NCI-H146 (cell line): Measurements from ENCODE around the gene OGA.
"Not testable (repeated sequence)": the region's sequence is repeated elsewhere in the genome, so short reads cannot be mapped to it uniquely, and the experiment has no call there.

Experiments
- DNase-seq: peaks from one replicate; lab custom pipeline; 2025; lab: John Stamatoyannopoulos, UW

OGA gene

DNA sequence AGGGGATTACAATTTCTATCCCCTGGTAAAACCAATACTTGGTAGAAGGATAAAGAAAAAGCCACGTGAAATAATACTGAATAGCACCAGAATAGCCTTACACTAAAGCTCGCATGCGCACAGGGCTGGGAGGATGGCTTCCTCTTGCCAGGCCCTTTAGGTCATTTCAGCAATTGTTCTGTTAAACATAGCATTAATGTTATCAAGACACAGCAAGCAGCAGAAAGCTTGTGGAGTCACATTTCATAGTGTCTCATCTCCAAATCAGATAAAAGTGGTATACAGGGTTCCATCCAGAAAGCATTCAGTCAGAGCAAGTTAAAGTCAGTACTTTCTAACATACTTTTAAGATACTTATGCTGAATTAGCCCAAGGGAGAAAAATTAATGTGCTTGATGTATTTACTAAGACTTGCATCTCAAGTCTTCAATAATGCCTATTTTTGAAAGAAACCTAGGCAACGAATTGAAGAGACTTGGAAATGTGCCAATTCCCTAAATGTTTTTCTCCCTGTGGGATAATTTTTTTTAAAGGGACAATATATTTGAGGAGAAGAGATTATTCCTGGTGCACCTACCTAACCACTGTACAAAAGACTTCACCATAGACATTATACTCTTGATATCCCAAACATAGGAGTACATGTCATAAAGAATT is 20.7 kb downstream of the OGA start:
- DNase-seq, result no peak

DNA sequence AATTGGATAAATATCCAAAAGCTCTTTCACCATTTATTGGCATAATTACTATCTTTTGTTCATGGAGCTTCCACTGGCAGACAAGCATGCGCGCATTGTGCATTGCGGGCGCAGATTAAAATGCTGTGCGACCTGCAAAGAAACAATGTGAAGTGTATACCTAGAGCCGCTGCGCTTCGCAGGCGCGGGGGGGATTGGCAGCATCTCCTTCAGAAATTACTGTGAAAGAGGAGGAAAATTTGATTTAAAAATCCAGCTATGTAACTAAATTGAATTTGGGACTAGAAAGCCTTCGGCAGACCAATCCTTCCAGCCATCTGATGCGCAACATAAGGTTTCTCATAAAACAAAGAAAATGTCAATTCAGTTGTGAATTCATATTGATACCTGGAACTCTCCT is 24.7 kb downstream of the OGA start:
- no peak for DNase-seq

GRCh38 chr10:101789686-101790085 is 28.6 kb downstream of the OGA start:
- no peak for DNase-seq

DNA sequence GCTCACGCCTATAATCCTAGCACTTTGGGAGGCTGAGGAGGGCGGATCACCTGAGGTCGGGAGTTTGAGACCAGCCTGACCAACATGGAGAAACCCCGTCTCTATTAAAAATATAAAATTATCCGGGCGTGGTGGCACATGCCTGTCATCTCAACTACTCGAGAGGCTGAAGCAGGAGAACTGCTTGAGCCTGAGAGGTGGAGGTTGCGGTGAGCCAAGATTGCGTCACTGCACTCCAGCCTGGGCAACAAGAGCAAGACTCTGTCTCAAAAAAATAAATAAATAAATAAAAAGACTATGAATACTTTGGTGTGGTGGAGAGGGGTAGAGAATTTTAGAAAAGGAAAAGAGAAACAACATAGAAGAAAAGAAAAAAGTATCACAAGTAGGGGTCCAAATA is 29.0 kb downstream of the OGA start:
- not testable (repeated sequence) for DNase-seq

GRCh38 chr10:101785801-101786200 is 32.4 kb downstream of the OGA start:
- DNase-seq, result no peak

DNA sequence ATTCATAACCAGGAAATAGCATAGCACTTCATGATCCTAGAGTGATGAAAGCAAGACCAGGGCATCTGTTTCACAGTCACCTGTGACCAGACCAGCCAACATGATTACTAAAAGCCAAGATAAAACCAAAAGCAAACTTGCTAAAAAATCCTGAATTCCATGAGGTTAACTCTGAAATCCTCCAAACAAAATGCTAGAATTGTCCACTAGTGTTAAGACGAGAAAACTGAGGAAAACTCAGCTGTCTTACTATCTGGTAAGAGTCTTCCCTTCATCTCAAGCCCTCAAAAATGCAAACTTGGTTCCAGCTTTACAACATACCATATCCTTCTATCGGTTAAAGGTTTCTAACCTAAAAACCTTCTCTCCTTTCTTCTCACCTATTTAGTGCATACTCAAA is 33.7 kb downstream of the OGA start:
- no peak for DNase-seq

DNA sequence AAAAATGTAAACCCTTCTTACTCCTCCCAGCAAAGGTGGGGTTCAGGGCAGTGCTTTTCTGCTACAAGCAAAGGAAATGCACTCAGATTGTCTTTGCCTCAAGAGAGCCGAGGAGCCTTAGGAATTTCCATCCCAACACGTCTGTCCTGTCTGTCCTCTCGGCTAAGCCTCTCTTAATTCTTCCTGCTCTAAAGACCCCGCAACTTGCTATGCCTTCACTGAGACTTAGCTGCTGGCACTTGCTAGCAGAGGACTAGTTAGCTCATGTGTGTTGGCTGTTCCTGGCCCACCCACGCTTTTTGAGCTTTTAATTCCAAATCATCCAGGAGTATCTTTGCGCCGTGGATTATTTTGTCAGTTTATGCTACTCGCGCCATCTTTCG is 34.5 kb downstream of the OGA start:
- no peak for DNase-seq

- DNase-seq, result peak; percentile 82
Observed at GRCh38 chr10:101782811-101783735, 35.2 kb downstream of the OGA start, which contains the start of gene NPM3. NPM3 (minus strand) TSS chr10:101783446; CDS start chr10:101783390, 56 bp downstream.

- DNase-seq, result no peak
Observed at GRCh38 chr10:101781984-101782810, 36.0 kb downstream of the OGA start.

- no peak for DNase-seq
Observed at GRCh38 chr10:101781655-101781983, 36.6 kb downstream of the OGA start.

DNA sequence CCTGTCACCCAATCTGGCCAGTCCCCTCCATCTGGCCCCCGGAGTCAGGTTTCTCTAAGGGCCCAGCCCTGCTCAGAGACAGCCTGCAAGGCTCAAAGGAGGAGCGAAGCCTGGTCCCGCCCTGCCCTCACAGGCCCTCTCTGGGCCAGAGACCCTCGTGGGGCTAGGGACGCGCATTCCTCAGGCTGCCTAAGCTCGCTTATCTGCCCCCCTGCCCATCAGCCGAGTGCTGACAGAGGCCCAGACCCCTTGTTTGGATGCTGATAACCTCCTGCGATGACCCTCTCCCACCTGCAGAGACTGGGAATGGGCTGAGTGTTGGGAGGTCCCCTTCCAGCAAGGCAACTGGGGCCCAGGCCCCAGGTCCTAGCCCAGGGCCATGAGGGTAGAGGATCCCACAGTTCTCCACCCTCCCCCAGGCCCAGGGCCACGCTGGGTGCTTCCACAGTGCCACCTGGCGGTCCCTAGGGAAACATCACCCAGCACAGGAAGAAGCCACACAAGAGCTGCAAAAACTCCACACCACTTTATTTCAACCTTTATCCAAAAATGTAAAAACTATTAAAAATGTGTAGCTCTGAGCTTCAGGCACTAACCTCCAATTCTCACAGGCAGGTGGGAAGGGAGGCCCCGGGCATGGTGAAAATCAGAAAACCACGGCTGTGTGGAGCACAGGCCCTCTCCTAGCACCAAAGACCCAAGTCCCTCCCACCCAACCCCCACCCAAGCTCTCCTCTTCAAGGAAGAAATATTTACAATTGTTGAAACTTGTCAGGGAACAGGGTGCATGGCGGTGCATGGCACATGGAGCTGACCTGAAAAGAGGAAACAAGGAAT is 37.2 kb downstream of the OGA start:
- DNase-seq, result peak; percentile 49

DNA sequence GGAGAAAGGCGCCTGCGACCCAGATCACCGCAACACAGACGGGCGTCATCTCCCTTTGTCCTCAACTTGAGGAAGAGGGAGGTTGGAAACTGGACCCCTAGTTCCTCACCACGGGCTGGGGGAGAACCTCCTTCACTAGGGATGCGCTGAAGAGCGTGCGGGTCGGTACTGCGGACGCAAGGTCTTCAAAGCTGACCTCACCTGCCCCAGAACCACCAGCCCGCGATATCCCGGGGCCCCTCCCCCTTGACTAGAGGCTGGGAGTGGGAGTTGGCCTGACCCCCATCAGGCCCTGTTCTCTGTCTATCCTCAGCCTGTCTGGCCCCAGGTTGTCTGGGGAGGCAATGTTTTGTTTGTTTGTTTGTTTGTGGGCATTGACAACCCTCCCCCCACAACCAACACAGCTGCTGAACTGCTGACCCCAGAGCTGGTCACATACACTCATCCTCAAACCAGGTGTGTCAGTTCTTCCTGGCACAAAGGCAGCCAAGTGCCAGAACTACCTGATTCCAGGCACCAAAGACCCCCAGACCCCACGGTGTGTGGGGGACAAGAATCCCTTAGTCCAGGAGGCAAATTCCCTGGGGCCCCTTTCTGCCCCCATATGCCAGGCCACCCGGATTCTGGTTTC is 37.9 kb downstream of the OGA start:
- DNase-seq, result no peak

DNA sequence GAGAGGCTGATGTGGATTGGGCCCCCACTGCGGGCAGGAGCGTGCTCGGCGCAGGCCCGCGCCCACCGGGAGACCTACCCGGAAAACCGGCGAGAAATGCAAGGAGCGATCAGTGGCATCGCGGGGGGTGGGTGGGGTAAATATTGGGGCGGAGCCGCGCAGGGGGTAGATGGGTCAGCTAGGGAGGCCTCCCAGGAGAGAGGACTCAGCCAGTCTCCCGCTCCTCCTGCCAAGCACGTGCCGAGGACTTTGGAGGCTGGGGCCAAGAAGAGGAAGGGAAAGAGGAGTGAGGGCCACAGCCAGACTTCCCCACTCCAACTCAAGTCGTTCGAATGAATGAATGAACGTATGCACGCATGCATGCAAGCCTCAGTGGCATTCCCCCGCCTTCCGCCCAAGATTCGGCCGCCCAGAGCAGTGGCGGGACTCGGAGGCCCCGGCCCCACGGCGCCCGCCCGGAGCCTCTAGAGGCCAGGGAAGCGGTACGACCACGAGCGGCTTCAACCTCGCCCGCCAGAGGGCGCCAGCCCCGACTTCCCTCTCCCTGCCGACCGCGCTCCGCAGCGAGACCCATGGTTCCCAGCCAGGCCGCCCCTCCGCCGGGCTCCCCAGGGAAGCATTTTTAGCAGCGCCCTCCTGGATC is 38.6 kb downstream of the OGA start:
- DNase-seq, result no peak

DNA sequence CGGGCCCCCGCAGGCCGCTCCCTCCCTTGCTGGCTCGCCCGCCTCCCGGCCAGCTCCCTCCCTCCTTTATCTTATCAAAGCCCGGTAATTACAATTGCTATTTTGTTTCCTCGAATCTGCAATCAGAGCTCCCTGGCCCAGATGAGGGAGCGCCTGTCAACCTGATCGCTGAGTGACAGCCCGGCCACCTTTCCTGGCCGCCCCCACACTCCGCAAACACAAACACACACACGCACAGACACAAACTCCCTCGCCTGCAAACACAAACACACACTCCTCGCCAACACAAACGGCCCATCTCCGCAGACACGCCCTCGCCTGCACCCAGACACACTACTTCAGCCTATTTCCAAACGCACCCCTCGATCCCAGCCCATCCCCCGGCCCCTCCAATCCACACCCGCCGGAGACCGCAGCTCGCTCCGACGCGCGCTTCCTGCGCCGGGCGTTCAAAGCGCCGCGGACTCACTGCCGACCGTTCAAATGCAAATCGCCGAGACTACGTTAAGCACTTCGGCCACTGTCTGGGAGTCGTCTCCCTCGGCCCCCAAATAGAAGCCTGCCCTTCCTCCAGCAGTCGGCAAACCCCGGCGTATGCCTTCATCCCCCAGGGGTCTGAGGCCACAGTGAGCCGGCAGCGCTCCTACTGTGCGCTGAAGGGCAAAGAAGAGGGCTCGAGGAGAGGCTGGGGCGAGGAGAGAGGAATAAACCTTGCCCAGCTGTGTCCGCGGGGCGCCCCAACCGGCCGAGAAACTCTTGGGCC is 39.3 kb downstream of the OGA start:
- peak; percentile 52 for DNase-seq

GRCh38 chr10:101778151-101778780 is 40.0 kb downstream of the OGA start:
- no peak for DNase-seq

GRCh38 chr10:101777619-101778145 is 40.6 kb downstream of the OGA start:
- DNase-seq, result no peak

GRCh38 chr10:101776161-101776817 is 42.0 kb downstream of the OGA start:
- DNase-seq, result no peak

DNA sequence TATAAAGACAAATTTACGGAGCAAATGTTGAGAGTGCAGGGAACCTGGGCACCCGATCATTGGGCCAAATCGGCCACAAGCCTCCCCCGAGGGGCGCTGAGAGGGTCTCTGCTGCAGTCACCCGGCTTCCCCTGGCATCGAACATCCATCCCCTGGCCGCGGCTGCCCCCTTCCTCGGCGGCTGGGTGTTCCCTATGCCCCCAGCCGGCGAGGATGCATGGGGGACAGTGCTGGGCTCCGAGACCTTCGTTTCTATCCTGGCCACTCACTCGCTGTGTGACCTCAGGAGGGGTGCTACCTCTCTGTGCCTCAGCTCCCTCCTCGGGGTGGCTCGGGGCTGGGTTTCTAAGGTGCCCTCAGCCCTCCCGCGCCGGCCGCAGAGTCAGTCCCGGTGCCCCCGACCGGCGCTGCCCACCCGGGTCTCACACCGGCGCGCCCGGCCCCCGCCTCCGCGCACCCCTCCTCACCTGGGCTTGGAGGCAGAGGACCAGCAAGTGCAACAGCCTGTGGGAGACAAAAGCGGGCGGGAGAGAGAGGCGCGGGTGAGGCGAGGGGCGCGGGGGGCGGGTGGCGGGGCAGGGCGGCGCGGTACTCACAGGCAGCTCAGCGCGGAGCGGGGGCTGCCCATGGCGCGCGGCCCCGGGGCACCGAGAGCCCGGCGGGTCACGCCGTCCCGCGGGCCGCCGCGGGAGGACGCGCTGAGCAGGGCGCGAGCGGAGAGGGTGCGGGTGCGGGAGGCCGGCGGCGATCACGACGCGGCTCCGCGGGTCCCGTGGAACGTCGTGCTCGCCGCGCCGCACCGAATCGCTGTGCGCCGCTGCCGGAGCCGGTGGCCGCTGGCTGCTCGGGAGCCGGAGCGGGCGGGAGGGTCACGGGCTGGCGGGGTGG is 42.7 kb downstream of the OGA start, which contains the start of gene FGF8:
FGF8 (minus strand) TSS at position 842 of the 888 bp plus-strand sequence; CDS start at position 628, 214 bp downstream.
- DNase-seq, result no peak
